Activated CD8-positive, alpha-beta memory T cell treated with anti-CD3 and anti-CD28 coated beads, Interleukin-2, amount 10 ng/mL, durations not matched to agents 7 days and 5 days (primary cell): ENCODE data around the gene DPF3. TPM values are rescaled to one million over a fixed set of nuclear protein-coding genes. Genes with fewer than 3 reads are reported as not detected.
"Not testable (repeated sequence)": the region's sequence is repeated elsewhere in the genome, so short reads cannot be mapped to it uniquely, and the experiment has no call there.

Source experiments
- ATAC-seq: fragments of 150-1000 bp; cut with Tn5 transposase; one replicate; pipeline ENCODE4 v1.10.0; 2021; ENCODE audit warnings: moderate library complexity
- CTCF ChIA-PET: fragments of 350-600 bp; sonication (Branson Sonifier 250); formaldehyde crosslinking; loops from one replicate; lab custom pipeline; 2021; ENCODE audit warnings: antibody characterized with exemption; lab: Charles Lee
- DNase-seq: peaks from one replicate; pipeline ENCODE4 v3.0.0-alpha.2; 2020
- H3K27ac Mint-ChIP-seq: one replicate; pipeline ENCODE4 v1.8.0; 2021; ENCODE audit warnings: mild to moderate bottlenecking, mixed read lengths
- H3K27me3 Mint-ChIP-seq: one replicate; pipeline ENCODE4 v1.8.0; 2021; ENCODE audit warnings: mixed read lengths
- H3K36me3 Mint-ChIP-seq: one replicate; pipeline ENCODE4 v1.8.0; 2021; ENCODE audit warnings: mild to moderate bottlenecking, mixed read lengths
- H3K4me1 Mint-ChIP-seq: one replicate; pipeline ENCODE4 v1.8.0; 2021; ENCODE audit warnings: mixed read lengths
- H3K4me3 Mint-ChIP-seq: one replicate; pipeline ENCODE4 v1.8.0; 2021; ENCODE audit warnings: mild to moderate bottlenecking, moderate library complexity, mixed read lengths
- H3K9me3 Mint-ChIP-seq: one replicate; pipeline ENCODE4 v1.8.0; 2022; ENCODE audit warnings: low read depth, mixed read lengths
- total RNA-seq, 2 experiments: library from RNA; stranded (reverse); gene quantifications; one replicate each; pipeline ENCODE4 v1.2.3, GENCODE V29; 2021

Gene DPF3
- total RNA-seq, 2 experiments from 2014 or later = 10.2 to 12.2 TPM

- CTCF ChIA-PET = no interaction called here
- Mint-ChIP-seq H3K27ac (no peak overlapping the region), H3K27me3 (no peaks in the 10 kb centered on the region), H3K4me3 (no peak overlapping the region), H3K4me1 (peaks cover 6% of the 10 kb centered on the region), H3K36me3 (peaks cover 9% of the 10 kb centered on the region), H3K9me3 (peaks cover 3% of the 10 kb centered on the region)
- no peak for ATAC-seq
- DNase-seq = no peak
Observed at GRCh38 chr14:72753044-72753710, 140.7 kb downstream of the DPF3 start.

- Mint-ChIP-seq H3K4me1 (peaks cover 6% of the 10 kb centered on the region), H3K4me3 (no peak overlapping the region), H3K36me3 (peaks cover 15% of the 10 kb centered on the region), H3K27me3 (no peaks in the 10 kb centered on the region), H3K9me3 (peaks cover 3% of the 10 kb centered on the region), H3K27ac (no peak overlapping the region)
- no peak for DNase-seq
- no peak for ATAC-seq
- CTCF ChIA-PET = no interaction called here
Observed at GRCh38 chr14:72752034-72752412, 141.9 kb downstream of the DPF3 start.

GRCh38 chr14:72751276-72752033 is 142.4 kb downstream of the DPF3 start:
- CTCF ChIA-PET = no interaction called here
- no peaks in the 10 kb centered on the region for H3K27me3 Mint-ChIP-seq

GRCh38 chr14:72748921-72749320 is 145.0 kb downstream of the DPF3 start:
- DNase-seq, CTCF ChIA-PET, H3K4me3 Mint-ChIP-seq, H3K27me3 Mint-ChIP-seq, H3K4me1 Mint-ChIP-seq, ATAC-seq, H3K9me3 Mint-ChIP-seq, H3K27ac Mint-ChIP-seq: not testable (repeated sequence)
- peaks cover 12% of the 10 kb centered on the region for H3K36me3 Mint-ChIP-seq

More at GRCh38 chr14:72751276-72752033, 142.4 kb downstream of the DPF3 start:
- H3K4me1 Mint-ChIP-seq = peaks cover 6% of the 10 kb centered on the region
- peaks cover 12% of the 10 kb centered on the region for H3K36me3 Mint-ChIP-seq
- H3K4me3 Mint-ChIP-seq = no peak overlapping the region
- no peak for DNase-seq
- peaks cover 3% of the 10 kb centered on the region for H3K9me3 Mint-ChIP-seq
- ATAC-seq = no peak
- no peak overlapping the region for H3K27ac Mint-ChIP-seq

- peaks cover 12% of the 10 kb centered on the region for H3K36me3 Mint-ChIP-seq
- no peak overlapping the region for H3K27ac Mint-ChIP-seq
- H3K9me3 Mint-ChIP-seq = peaks cover 3% of the 10 kb centered on the region
- H3K27me3 Mint-ChIP-seq = no peaks in the 10 kb centered on the region
- peaks cover 6% of the 10 kb centered on the region for H3K4me1 Mint-ChIP-seq
- ATAC-seq (no peak), DNase-seq (no peak)
- CTCF ChIA-PET = interaction anchor here (0.7 kb wide), 1 partner anchor 683 kb away, joined by 3 read pairs; no protein-coding TSS in a partner anchor
- no peak overlapping the region for H3K4me3 Mint-ChIP-seq
Observed at GRCh38 chr14:72747652-72748051, 146.2 kb downstream of the DPF3 start.

- CTCF ChIA-PET = no interaction called here
- no peak overlapping the region for H3K27ac Mint-ChIP-seq
- H3K4me3 Mint-ChIP-seq = no peak overlapping the region
- ATAC-seq (no peak), DNase-seq (no peak)
- peaks cover 3% of the 10 kb centered on the region for H3K9me3 Mint-ChIP-seq
- no peaks in the 10 kb centered on the region for H3K4me1 Mint-ChIP-seq
- H3K27me3 Mint-ChIP-seq = no peaks in the 10 kb centered on the region
- peaks cover 12% of the 10 kb centered on the region for H3K36me3 Mint-ChIP-seq
Observed at GRCh38 chr14:72745991-72746980, 147.6 kb downstream of the DPF3 start.

- DNase-seq (no peak), ATAC-seq (no peak)
- CTCF ChIA-PET = no interaction called here
- no peak overlapping the region for H3K27ac Mint-ChIP-seq
- no peaks in the 10 kb centered on the region for H3K27me3 Mint-ChIP-seq
- peaks cover 10% of the 10 kb centered on the region for H3K36me3 Mint-ChIP-seq
- H3K9me3 Mint-ChIP-seq = peaks cover 3% of the 10 kb centered on the region
- no peaks in the 10 kb centered on the region for H3K4me1 Mint-ChIP-seq
- H3K4me3 Mint-ChIP-seq = no peak overlapping the region
Observed at GRCh38 chr14:72745546-72745945, 148.4 kb downstream of the DPF3 start.

- no peaks in the 10 kb centered on the region for H3K4me1 Mint-ChIP-seq
- no peak overlapping the region for H3K4me3 Mint-ChIP-seq
- CTCF ChIA-PET = no interaction called here
- no peak for DNase-seq
- H3K36me3 Mint-ChIP-seq = peaks cover 10% of the 10 kb centered on the region
- no peaks in the 10 kb centered on the region for H3K27me3 Mint-ChIP-seq
- no peak overlapping the region for H3K27ac Mint-ChIP-seq
- no peak for ATAC-seq
- peaks cover 3% of the 10 kb centered on the region for H3K9me3 Mint-ChIP-seq
Observed at GRCh38 chr14:72744416-72745120, 149.3 kb downstream of the DPF3 start.

- H3K4me1 Mint-ChIP-seq = no peaks in the 10 kb centered on the region
- ATAC-seq = no peak
- CTCF ChIA-PET = no interaction called here
- H3K9me3 Mint-ChIP-seq = peaks cover 3% of the 10 kb centered on the region
- H3K4me3 Mint-ChIP-seq = no peak overlapping the region
- peaks cover 8% of the 10 kb centered on the region for H3K36me3 Mint-ChIP-seq
- no peak for DNase-seq
- H3K27me3 Mint-ChIP-seq = no peaks in the 10 kb centered on the region
- H3K27ac Mint-ChIP-seq = no peak overlapping the region
Observed at GRCh38 chr14:72743626-72744025, 150.3 kb downstream of the DPF3 start.

GRCh38 chr14:72742838-72743195 is 151.1 kb downstream of the DPF3 start:
- no peak overlapping the region for H3K4me3 Mint-ChIP-seq
- CTCF ChIA-PET = no interaction called here
- no peaks in the 10 kb centered on the region for H3K4me1 Mint-ChIP-seq
- H3K36me3 Mint-ChIP-seq = peaks cover 2% of the 10 kb centered on the region
- DNase-seq (no peak), ATAC-seq (no peak)
- no peaks in the 10 kb centered on the region for H3K9me3 Mint-ChIP-seq
- H3K27me3 Mint-ChIP-seq = no peaks in the 10 kb centered on the region
- H3K27ac Mint-ChIP-seq = no peak overlapping the region

GRCh38 chr14:72742118-72742837 is 151.6 kb downstream of the DPF3 start:
- no peaks in the 10 kb centered on the region for H3K36me3 Mint-ChIP-seq
- no peaks in the 10 kb centered on the region for H3K9me3 Mint-ChIP-seq
- no peaks in the 10 kb centered on the region for H3K4me1 Mint-ChIP-seq
- ATAC-seq (no peak), DNase-seq (no peak)
- H3K27ac Mint-ChIP-seq = no peak overlapping the region
- CTCF ChIA-PET = no interaction called here
- no peak overlapping the region for H3K4me3 Mint-ChIP-seq
- H3K27me3 Mint-ChIP-seq = peaks cover 2% of the 10 kb centered on the region

GRCh38 chr14:72741826-72742117 is 152.1 kb downstream of the DPF3 start:
- Mint-ChIP-seq H3K36me3 (no peaks in the 10 kb centered on the region), H3K27ac (no peak overlapping the region), H3K27me3 (peaks cover 2% of the 10 kb centered on the region), H3K4me3 (no peak overlapping the region), H3K9me3 (no peaks in the 10 kb centered on the region), H3K4me1 (no peaks in the 10 kb centered on the region)
- CTCF ChIA-PET = no interaction called here
- no peak for ATAC-seq
- DNase-seq = no peak
